ENCODE data around the gene MICU1.

- no peak for TF ChIP-seq CTCF (IDR thresholded peaks at IDR 0.05; ENCODE audit: low read depth, low read length, poor library complexity, severe bottlenecking)
- no peak for TF ChIP-seq EZH2phosphoT487 (IDR thresholded peaks at IDR 0.05; ENCODE audit: borderline replicate concordance, low read length)
These were observed 138.8 kb downstream of the MICU1 start for GRCh38 chr10:72487116-72487515.
